BLaER1 treated with 17β-estradiol and CSF1 and Interleukin-3, amounts not matched to agents 10 nM and 100 nM (cell line): ENCODE data around the gene ASTL.
"Not testable (repeated sequence)": the region's sequence is repeated elsewhere in the genome, so short reads cannot be mapped to it uniquely, and the experiment has no call there.

Experiments used
- H3K27ac ChIP-seq, 11 experiments: shearing (Covaris generic); formaldehyde crosslinking; 2 replicates each; pipeline ENCODE4 v1.8.1; 2022
- H3K27me3 ChIP-seq, 11 experiments: shearing (Covaris generic); formaldehyde crosslinking; 2 replicates each; pipeline ENCODE4 v1.8.1; 2022
- H3K36me3 ChIP-seq, 11 experiments: shearing (Covaris generic); formaldehyde crosslinking; 2 replicates each; pipeline ENCODE4 v1.8.1; 2022
- H3K4me1 ChIP-seq, 10 experiments: shearing (Covaris generic); formaldehyde crosslinking; 2 replicates each; pipeline ENCODE4 v1.8.1; 2022
- H3K4me2 ChIP-seq, 11 experiments: shearing (Covaris generic); formaldehyde crosslinking; 2 replicates each; pipeline ENCODE4 v1.8.1; 2022
- H3K4me3 ChIP-seq, 10 experiments: shearing (Covaris generic); formaldehyde crosslinking; 2 replicates each; pipeline ENCODE4 v1.8.1; 2022
- H3K9ac ChIP-seq, 11 experiments: shearing (Covaris generic); formaldehyde crosslinking; 2 replicates each; pipeline ENCODE4 v1.8.1; 2022
- H3K9me3 ChIP-seq, 11 experiments: shearing (Covaris generic); formaldehyde crosslinking; replicated peaks in 1 of 11; 2 replicates each; pipeline ENCODE4 v1.8.1; 2022
- H4K20me1 ChIP-seq, 11 experiments: shearing (Covaris generic); formaldehyde crosslinking; 2 replicates each; pipeline ENCODE4 v1.8.1; 2022
- Cebpa-rat ChIP-seq, 11 experiments: shearing (Covaris generic); IDR thresholded peaks; 2 replicates each; pipeline ENCODE4 v1.8.1; 2022

Gene ASTL

DNA sequence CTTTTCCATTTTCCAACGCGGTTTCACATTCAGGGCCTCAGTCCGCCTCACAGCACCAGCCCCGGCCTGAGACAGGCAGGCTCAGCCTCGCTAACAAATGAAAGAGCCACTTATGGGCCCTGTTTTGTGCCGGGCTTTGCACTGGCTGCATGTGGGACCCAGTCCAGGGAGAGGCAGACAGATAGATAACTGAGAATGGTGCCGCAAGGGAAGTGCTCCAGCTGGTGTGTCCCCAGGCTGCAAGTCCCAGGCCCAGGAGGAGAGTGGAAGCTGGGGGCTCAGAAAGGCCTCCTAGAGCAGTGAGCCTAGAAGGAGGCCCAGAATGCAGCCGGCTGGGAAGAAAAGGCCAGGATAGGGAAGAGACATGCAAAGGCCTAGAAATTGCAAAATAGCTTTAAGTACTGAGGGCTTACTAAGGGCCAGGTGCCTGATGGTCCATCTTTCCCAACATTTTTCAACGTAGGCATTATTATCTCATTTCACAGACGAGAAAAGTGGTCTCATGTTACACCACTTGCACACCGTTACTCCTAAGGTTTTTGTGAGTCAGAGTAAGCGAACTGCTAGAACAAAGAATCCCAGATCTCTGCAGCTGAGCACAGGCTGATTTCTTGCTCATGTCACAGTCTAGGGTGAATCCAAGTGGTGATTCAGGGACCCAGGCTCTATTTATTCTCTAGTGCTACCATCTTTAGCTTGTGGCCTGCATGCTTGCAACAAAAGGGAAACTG lies 47.9 kb downstream of the ASTL start:
- H3K9me3 ChIP-seq: peaks cover 0 to 4% (median 0%) of the 10 kb centered on the region in 11 experiments; a peak in 1 of 22 replicates
- no peak overlapping the region for H3K9ac ChIP-seq
- peaks cover 23 to 40% (median 28%) of the 10 kb centered on the region in 10 experiments for H3K4me1 ChIP-seq
- H4K20me1 ChIP-seq: no peaks in the 10 kb centered on the region
- H3K36me3 ChIP-seq: no peaks in the 10 kb centered on the region
- no peak overlapping the region for H3K4me3 ChIP-seq
- no peak for TF ChIP-seq Cebpa-rat (IDR thresholded peaks at IDR 0.05)
- H3K4me2 ChIP-seq: no peak overlapping the region; a peak in 1 of 22 replicates
- no peak overlapping the region for H3K27ac ChIP-seq
- no peaks in the 10 kb centered on the region for H3K27me3 ChIP-seq

DNA sequence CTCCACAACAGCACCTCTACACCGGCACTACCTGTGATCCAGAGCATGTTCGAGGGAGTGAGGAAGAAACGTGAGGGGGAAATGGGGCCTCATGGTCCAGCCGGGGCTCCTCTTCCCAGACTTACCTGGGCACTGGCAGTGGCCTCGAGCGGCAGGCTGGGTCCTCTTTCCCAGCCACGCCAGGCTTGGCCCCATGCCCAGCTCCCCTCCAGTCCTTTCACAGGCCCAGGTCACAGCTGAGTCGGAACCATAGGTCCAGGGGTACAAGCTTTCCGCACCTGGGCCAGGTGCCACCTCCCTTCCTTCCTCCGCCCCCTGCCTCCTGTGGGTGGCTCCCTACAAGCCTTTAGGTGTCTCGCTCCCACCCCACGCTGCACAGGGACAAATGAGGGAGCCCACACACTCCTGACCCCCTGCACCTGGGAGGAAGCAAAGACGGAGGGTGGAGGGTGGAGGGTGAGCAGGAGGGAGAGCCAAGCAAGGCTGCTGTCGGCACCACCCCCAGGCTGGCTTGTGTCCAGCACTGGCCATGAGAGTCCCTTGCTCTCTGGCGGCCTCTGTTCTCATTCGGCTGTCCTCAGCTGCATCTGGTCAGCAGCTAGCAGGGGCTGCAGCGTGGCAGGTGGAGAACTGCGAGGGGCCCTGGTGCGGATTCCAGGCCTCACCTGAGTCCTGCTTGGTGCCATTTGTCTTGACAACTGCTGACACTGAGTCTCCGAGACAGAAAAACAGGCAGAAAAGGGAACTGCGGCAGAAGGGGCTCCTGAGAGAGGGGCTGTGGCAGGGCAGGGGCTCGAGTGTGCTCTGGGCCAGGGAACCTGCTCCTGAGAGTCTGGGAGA lies 48.7 kb downstream of the ASTL start:
- H3K4me1 ChIP-seq: peaks cover 31 to 47% (median 35%) of the 10 kb centered on the region in 10 experiments
- no peak overlapping the region for H3K4me2 ChIP-seq
- no peaks in the 10 kb centered on the region for H3K36me3 ChIP-seq
- H3K4me3 ChIP-seq: no peak overlapping the region
- no peak overlapping the region for H3K27ac ChIP-seq
- no peak for TF ChIP-seq Cebpa-rat (IDR thresholded peaks at IDR 0.05)
- no peak overlapping the region for H3K9ac ChIP-seq
- H3K9me3 ChIP-seq: peaks cover 0 to 4% (median 0%) of the 10 kb centered on the region in 11 experiments; a peak in 1 of 22 replicates
- H3K27me3 ChIP-seq: no peaks in the 10 kb centered on the region
- H4K20me1 ChIP-seq: no peaks in the 10 kb centered on the region

DNA sequence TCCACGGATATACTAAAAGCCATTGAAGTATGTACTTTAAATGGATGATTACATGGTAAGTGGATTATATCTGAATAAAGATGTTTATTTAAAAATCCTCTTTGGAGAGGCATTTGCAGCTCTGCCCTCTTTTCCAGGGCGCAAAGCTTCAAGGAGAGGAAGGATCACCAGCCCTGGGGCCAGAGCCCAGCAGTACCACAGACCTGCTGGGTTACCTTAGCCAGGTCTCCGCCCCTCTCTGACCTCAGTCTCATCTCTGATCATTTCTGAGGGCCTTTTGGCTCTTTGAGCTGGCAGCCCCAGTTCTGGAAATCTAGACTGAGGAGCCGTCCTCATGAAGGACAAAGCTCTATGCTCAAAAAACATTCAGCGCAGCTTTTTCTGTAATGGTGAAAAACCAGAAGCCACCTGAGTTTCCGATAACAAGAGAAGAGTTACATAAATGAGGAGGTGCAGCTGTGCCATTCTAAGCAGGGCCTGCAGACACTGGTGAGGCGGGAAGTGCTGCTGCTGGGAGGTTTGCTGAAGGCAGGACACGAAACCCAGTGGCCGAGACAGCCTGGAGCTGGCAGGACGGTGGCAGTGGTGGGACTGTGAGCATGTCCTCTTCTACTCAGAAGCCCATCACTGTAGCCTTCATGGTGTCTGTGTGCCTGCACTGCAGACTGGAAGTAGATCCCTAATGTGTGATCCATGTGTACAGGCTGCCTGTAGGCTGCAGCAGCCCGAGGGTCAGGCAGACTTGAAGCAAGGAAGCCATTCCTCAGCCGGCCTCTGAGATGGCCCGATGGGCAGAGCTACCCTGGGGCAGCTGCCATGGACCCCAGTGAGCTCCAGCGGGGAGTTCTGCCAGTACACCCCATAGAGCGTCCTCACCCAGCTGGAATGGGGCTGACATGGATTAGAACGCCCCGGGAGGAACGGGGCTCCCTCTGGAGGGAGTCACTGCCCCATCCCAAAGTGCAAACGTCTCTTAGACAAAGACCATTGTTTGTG lies 49.7 kb downstream of the ASTL start:
- H3K4me1 ChIP-seq: peaks cover 40 to 57% (median 45%) of the 10 kb centered on the region in 10 experiments
- no peaks in the 10 kb centered on the region for H3K36me3 ChIP-seq
- TF ChIP-seq Cebpa-rat (IDR thresholded peaks at IDR 0.05): no peak
- no peak overlapping the region for H3K4me3 ChIP-seq
- no peak overlapping the region for H3K4me2 ChIP-seq
- H3K9me3 ChIP-seq: peaks cover 0 to 4% (median 0%) of the 10 kb centered on the region in 11 experiments; a peak in 1 of 22 replicates
- H3K27ac ChIP-seq: no peak overlapping the region
- no peak overlapping the region for H3K9ac ChIP-seq
- H3K27me3 ChIP-seq: no peaks in the 10 kb centered on the region
- H4K20me1 ChIP-seq: no peaks in the 10 kb centered on the region

DNA sequence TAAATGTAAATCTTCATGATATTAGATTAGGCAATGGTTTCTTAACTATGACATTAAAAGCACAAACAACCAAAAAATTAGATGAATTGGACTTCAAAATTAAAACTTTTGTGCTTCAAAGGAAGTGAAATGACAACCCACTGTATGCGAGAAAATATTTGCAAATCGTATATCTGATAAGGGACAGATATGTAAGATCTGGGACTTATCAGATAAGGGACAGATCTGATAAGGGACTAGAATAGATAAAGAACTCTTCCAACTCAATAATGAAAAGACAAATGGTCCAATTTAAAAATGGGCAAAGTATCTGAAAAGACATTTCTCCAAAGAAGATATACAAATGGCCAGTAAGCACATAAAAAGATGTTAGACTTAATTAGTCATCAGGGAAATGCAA lies 51.2 kb downstream of the ASTL start:
- TF ChIP-seq Cebpa-rat (IDR thresholded peaks at IDR 0.05): no peak
- Histone ChIP-seq H4K20me1 (no peaks in the 10 kb centered on the region), H3K27ac (no peak overlapping the region), H3K36me3 (no peaks in the 10 kb centered on the region), H3K9me3 (peaks cover 0 to 4% (median 0%) of the 10 kb centered on the region in 11 experiments; a peak in 1 of 22 replicates), H3K9ac (no peak overlapping the region), H3K4me3 (no peak overlapping the region), H3K27me3 (no peaks in the 10 kb centered on the region), H3K4me1 (peaks cover 41 to 57% (median 50%) of the 10 kb centered on the region in 10 experiments), H3K4me2 (no peak overlapping the region; a peak in 1 of 22 replicates)

DNA sequence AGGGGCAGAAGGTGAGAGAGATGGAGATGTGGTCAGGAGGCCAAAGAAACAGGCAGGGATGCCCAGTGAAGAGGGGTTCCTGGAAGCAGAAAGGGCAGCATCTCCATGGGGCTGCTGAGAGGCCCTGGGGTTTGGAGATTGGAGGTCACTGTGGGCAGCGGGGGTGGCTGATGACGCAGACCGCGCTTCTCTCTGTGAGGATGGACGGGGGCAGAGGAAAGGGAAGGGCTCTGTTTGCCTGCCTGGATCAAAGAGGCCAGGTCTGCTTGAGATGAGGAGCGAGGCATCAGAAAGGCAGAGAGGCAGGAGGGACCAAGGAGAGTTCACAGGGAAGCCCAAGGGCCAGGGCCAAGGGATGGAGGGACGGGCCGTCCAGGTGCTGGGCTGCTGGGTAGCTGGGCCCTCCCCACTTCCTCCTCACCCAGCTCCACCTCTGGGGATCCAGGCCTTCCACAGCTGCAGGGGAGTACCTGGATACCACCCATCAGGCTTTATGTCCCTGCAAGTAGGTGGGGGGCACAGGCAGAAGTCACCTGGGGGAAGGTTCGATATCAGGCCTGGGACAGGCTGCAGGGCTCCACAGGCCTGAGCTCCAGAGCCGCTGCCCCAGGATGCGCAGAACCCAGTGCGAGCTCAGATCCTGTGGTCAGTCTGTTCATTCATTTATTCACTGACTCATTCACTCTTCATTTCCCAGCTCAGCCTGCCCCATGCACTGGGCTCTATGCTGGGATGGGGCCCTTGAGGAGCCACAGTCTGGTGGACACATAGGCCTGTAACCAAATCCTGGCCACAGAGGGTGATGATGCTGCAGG lies 52.6 kb downstream of the ASTL start:
- no peak overlapping the region for H3K27ac ChIP-seq
- H3K27me3 ChIP-seq: no peaks in the 10 kb centered on the region
- TF ChIP-seq Cebpa-rat (IDR thresholded peaks at IDR 0.05): no peak
- peaks cover 0 to 7% (median 0%) of the 10 kb centered on the region in 11 experiments; a peak in 3 of 22 replicates for H3K9me3 ChIP-seq
- H4K20me1 ChIP-seq: no peaks in the 10 kb centered on the region
- no peak overlapping the region for H3K9ac ChIP-seq
- no peak overlapping the region for H3K4me3 ChIP-seq
- H3K4me2 ChIP-seq: peak overlapping the region in 10 of 11 experiments; percentile 70 to 93 (median 86); a peak in 19 of 22 replicates
- H3K4me1 ChIP-seq: peaks cover 30 to 45% (median 40%) of the 10 kb centered on the region in 10 experiments
- no peaks in the 10 kb centered on the region for H3K36me3 ChIP-seq

DNA sequence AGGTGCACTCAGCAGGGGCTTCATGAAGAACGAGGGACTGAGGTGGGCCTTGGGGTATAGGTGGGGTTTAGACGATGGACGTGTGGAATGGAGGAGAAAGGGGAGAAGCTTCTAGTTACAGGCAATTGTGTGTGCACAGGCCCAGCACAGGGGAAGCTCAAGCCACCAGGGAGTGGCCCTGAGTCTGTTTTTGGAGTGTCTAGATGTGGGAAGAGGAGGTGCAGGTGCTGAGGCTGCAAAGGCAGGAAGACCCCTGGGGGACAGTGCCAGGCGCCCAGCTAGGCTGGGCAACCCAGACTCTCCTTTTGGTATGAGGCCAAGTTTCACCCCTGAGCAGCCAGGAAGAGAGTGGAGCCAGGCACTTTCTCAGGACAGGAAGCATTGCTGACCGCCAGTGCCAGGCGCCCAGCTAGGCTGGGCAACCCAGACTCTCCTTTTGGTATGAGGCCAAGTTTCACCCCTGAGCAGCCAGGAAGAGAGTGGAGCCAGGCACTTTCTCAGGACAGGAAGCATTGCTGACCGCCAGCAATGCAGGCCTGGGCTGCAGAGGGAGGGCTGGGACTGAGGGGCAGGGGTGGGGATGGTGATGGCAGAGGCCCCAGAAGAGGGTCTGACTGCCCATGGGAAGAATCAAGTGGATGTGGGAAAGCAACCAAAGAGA lies 53.3 kb downstream of the ASTL start:
- Histone ChIP-seq H3K4me2 (peak overlapping the region; percentile 70 to 93 (median 85)), H3K4me1 (peaks cover 30 to 45% (median 40%) of the 10 kb centered on the region in 10 experiments), H3K9ac (peak overlapping the region in 5 of 11 experiments; percentile 13 to 63 (median 24); a peak in 3 of 22 replicates), H3K27ac (peak overlapping the region in 3 of 11 experiments; percentile 14 to 35 (median 18); a peak in 4 of 22 replicates)
- H3K9me3 ChIP-seq, H3K4me3 ChIP-seq, H4K20me1 ChIP-seq, H3K36me3 ChIP-seq, H3K27me3 ChIP-seq: not testable (repeated sequence)

DNA sequence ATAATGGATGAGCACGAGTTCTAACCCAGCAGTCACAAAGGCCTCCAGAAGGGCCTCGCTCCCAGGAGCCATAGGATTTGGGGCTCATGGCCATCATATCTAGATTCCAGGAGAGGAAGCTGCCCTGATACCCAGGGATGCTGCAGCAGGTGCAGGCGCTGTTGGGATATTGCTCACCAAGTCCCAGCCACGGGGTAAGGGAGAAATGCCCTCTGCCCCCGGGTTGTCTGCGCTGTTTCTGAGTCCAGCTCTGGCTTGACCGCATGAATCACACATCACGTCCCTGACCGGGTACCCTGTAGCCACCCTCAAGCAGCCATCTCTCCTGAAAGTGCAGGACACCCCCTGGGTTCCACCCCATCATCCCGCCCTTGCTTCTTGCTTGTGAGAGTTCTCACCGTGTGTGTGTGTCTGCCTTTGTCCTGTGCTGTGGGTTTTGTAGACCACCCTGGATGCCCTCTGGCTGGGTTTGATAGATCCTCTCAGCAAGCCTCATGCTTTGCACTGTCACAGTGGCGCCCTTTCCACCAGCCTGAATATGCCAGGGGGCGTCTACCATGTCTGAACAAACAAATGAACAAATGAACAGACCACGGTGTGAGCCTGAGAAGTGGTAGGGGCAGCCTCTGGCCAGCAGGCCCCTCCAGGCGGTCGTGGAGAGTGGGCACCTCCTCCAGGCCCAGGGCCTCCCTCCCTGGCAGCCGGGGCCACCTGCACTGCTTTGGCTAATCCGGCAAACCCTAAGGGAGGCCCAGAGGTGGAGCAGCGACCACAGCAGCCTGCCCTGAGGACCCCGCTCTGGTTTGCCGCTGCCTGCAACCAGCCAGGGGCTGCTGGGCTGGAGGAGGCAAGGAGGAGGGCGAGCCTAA lies 54.1 kb downstream of the ASTL start:
- Histone ChIP-seq H3K4me3 (no peak overlapping the region; a peak in 1 of 20 replicates), H4K20me1 (no peaks in the 10 kb centered on the region), H3K27ac (peak overlapping the region in 4 of 11 experiments; percentile 14 to 35 (median 20); a peak in 6 of 22 replicates), H3K4me2 (peak overlapping the region; percentile 70 to 93 (median 85)), H3K9ac (peak overlapping the region in 5 of 11 experiments; percentile 13 to 63 (median 24); a peak in 4 of 22 replicates), H3K9me3 (peaks cover 0 to 8% (median 0%) of the 10 kb centered on the region in 11 experiments; a peak in 3 of 22 replicates), H3K4me1 (peaks cover 30 to 45% (median 40%) of the 10 kb centered on the region in 10 experiments), H3K36me3 (no peaks in the 10 kb centered on the region), H3K27me3 (no peaks in the 10 kb centered on the region)
- TF ChIP-seq Cebpa-rat (IDR thresholded peaks at IDR 0.05): no peak
